PC-9 (cell line): ENCODE results near the gene DOCK3. TPM values are rescaled to one million over a fixed set of nuclear protein-coding genes. Genes with fewer than 3 reads are reported as not detected.

ENCODE experiments used
- BruUV-seq: library from RNA; stranded (reverse); fragments of 400-500 nt; replicated peaks from 2 replicates; lab custom pipeline; 2021; lab: Mats Ljungman, UMichigan
- CTCF ChIA-PET: fragments of 300-600 bp; sonication (Branson Sonifier 250); formaldehyde crosslinking; loops from one replicate; lab custom pipeline; 2022; ENCODE audit warnings: antibody characterized with exemption; lab: Charles Lee
- POLR2A ChIA-PET: fragments of 300-600 bp; sonication (Branson Sonifier 250); formaldehyde crosslinking; loops from one replicate; lab custom pipeline; 2022; ENCODE audit warnings: antibody characterized with exemption; ENCODE audit not compliant: unreplicated experiment; lab: Charles Lee
- DNase-seq, 2 experiments: peaks; one replicate each; pipeline versions ENCODE4 v3.0.0 to v3.0.0-alpha.2; 2015 to 2022; ENCODE audit warnings: mixed read lengths in 1 of 2
- H2AFZ ChIP-seq: fragments of 200-600 bp; sonication (generic); 2 replicates; pipeline ENCODE4 v1.8.1; 2017; ENCODE audit warnings: antibody characterized with exemption
- H3F3A ChIP-seq: fragments of 200-600 bp; sonication (generic); 2 replicates; pipeline ENCODE4 v1.8.1; 2017; ENCODE audit warnings: antibody characterized with exemption, mild to moderate bottlenecking, low read depth; ENCODE audit not compliant: insufficient read depth
- H3K27ac ChIP-seq: fragments of 200-600 bp; sonication (generic); 2 replicates; pipeline ENCODE4 v1.6.1; 2016; ENCODE audit warnings: mixed run types
- H3K27me3 ChIP-seq: fragments of 200-600 bp; sonication (generic); 2 replicates; pipeline ENCODE4 v1.6.1; 2016; ENCODE audit warnings: low read depth, mixed run types; ENCODE audit not compliant: insufficient read depth
- H3K36me3 ChIP-seq: fragments of 200-600 bp; sonication (generic); 2 replicates; pipeline ENCODE4 v1.6.1; 2016; ENCODE audit warnings: low read depth, mixed run types
- H3K4me1 ChIP-seq: fragments of 200-600 bp; sonication (generic); replicated peaks from 2 replicates; pipeline ENCODE4 v1.6.1; 2016; ENCODE audit warnings: mixed run types; ENCODE audit not compliant: insufficient read depth
- H3K4me2 ChIP-seq: fragments of 200-600 bp; sonication (generic); 2 replicates; pipeline ENCODE4 v1.6.1; 2017; ENCODE audit warnings: mixed run types
- H3K4me3 ChIP-seq: fragments of 200-600 bp; sonication (generic); 2 replicates; pipeline ENCODE4 v1.6.1; 2016; ENCODE audit warnings: mixed run types
- H3K79me2 ChIP-seq: fragments of 200-600 bp; sonication (generic); 2 replicates; pipeline ENCODE4 v1.6.1; 2017; ENCODE audit warnings: low read depth, mixed run types
- H3K9me2 ChIP-seq: fragments of 200-600 bp; sonication (generic); 2 replicates; pipeline ENCODE4 v1.8.1; 2017; ENCODE audit warnings: mild to moderate bottlenecking; ENCODE audit not compliant: insufficient read depth
- H3K9me3 ChIP-seq: fragments of 200-600 bp; sonication (generic); 2 replicates; pipeline ENCODE4 v1.8.1; 2016; ENCODE audit warnings: low read depth; ENCODE audit not compliant: insufficient read depth
- H4K20me1 ChIP-seq: fragments of 200-600 bp; sonication (generic); 2 replicates; pipeline ENCODE4 v1.8.1; 2017; ENCODE audit not compliant: insufficient read depth
- EZH2 ChIP-seq: fragments of 200-600 bp; sonication (generic); IDR thresholded peaks from 2 replicates; pipeline ENCODE4 v1.8.0; 2017; ENCODE audit warnings: antibody characterized with exemption, low read depth
- intact Hi-C: fragments of 100-400 bp; cut with micrococcal nuclease; formaldehyde crosslinking; loops from one replicate; pipeline ENCODE4 v1.10.0; 2022; ENCODE audit not compliant: unreplicated experiment
- total RNA-seq: library from RNA; stranded (reverse); gene quantifications from 2 replicates; pipeline ENCODE4 v1.2.3, GENCODE V29; 2021
- TF ChIP-seq, protein P1 (sequence below): fragments of 200-600 bp; sonication (generic); conservative IDR thresholded peaks from 2 replicates; pipeline ENCODE4 v1.6.1; 2017; ENCODE audit warnings: mixed run types, antibody characterized with exemption, mild to moderate bottlenecking, moderate library complexity

DOCK3 gene
- total RNA-seq, 1 experiment from 2014 or later, result 16.9 TPM

DNA sequence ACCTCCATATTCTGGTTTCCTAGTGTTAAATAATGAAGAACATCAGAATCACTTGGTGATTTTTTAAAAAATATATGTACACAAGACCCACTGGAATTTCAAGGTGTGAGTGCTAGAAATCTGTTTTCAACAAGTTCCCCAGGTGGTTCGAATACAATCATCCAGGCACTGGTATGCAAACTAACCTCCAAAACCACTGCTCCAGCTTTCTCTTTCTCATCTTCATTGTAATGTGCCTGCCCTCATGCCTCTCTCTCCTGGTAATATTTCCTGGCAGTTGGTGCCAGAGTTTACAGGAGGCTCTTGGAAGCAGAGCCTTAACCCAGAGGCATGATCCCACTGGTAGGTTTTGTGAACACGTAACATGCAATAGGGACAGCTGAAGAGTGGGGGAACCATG, 547.2 kb downstream of the DOCK3 start:
- no peak for DNase-seq
- intact Hi-C loops, result no loop called here
- no peaks in the 10 kb centered on the region for H3K79me2 ChIP-seq
- H3K27ac ChIP-seq, result no peak overlapping the region
- ChIA-PET CTCF (no interaction called here), POLR2A (no interaction called here)
- H3K4me3 ChIP-seq, result no peak overlapping the region
- no peaks in the 10 kb centered on the region for H3K9me2 ChIP-seq
- no peak overlapping the region for H3K4me2 ChIP-seq
- H3K9me3 ChIP-seq, result no peaks in the 10 kb centered on the region
- no peaks in the 10 kb centered on the region for H4K20me1 ChIP-seq
- H3K27me3 ChIP-seq, result no peaks in the 10 kb centered on the region
- H3K36me3 ChIP-seq, result no peaks in the 10 kb centered on the region
- no peaks in the 10 kb centered on the region for H3F3A ChIP-seq
- BruUV-seq, result no TSS peak
- no peak overlapping the region for H2AFZ ChIP-seq
- TF ChIP-seq, protein P1, sequence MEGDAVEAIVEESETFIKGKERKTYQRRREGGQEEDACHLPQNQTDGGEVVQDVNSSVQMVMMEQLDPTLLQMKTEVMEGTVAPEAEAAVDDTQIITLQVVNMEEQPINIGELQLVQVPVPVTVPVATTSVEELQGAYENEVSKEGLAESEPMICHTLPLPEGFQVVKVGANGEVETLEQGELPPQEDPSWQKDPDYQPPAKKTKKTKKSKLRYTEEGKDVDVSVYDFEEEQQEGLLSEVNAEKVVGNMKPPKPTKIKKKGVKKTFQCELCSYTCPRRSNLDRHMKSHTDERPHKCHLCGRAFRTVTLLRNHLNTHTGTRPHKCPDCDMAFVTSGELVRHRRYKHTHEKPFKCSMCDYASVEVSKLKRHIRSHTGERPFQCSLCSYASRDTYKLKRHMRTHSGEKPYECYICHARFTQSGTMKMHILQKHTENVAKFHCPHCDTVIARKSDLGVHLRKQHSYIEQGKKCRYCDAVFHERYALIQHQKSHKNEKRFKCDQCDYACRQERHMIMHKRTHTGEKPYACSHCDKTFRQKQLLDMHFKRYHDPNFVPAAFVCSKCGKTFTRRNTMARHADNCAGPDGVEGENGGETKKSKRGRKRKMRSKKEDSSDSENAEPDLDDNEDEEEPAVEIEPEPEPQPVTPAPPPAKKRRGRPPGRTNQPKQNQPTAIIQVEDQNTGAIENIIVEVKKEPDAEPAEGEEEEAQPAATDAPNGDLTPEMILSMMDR, result no peak
- TF ChIP-seq EZH2, result no peak
- no peaks in the 10 kb centered on the region for H3K4me1 ChIP-seq

DNA sequence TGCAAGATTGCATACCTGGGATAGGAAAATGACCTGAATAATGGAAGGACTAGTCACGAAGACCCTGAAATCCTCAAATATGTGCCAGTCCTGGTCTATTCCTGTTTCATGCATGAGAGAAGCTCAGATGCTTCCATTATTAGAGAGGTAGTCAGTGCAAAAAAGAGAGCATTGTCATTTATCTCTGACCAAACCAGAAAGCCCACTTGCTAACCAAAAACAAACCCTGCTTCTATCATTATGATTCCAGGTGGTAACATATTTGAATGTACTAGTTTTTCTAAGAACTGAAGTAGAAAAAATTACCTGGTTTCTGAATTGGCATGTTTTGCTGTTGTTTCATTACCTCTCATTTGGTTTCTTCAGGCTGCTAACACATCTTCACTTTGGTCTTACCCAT, 549.6 kb downstream of the DOCK3 start:
- no peak for DNase-seq
- BruUV-seq, result no TSS peak

DNA sequence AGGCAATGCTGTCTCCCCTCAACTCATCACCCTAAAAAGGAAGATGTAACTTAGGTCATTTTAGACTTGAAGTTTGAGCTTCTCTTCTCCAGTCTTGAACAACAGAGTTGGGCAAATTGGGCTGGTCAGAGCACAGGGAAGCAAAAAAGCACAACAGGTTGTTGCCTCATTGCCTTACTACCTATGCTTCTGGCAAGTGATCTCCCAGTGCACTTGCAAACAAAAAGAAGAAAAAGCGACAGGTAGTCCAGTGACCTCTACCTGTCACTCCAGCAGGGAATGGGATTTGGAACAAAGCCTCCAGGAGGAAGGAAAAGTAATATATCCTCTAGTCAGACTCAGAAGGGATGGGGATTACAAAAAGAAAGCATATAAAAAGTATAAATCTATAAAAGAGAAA, 550.1 kb downstream of the DOCK3 start:
- Histone ChIP-seq H3K4me1 (no peaks in the 10 kb centered on the region), H3K9me3 (no peaks in the 10 kb centered on the region), H3K36me3 (no peaks in the 10 kb centered on the region), H3F3A (no peaks in the 10 kb centered on the region), H3K27me3 (no peaks in the 10 kb centered on the region), H3K4me2 (no peak overlapping the region), H3K4me3 (no peak overlapping the region), H3K79me2 (no peaks in the 10 kb centered on the region), H4K20me1 (no peaks in the 10 kb centered on the region), H3K9me2 (no peaks in the 10 kb centered on the region), H3K27ac (no peak overlapping the region), H2AFZ (no peak overlapping the region)
- no peak for DNase-seq
- no peak for TF ChIP-seq EZH2
- TF ChIP-seq, protein P1, result no peak
- no TSS peak for BruUV-seq
- intact Hi-C loops, result no loop called here
- ChIA-PET POLR2A (no interaction called here), CTCF (no interaction called here)

More for the DNA sequence above, 549.6 kb downstream of the DOCK3 start:
- H2AFZ ChIP-seq, result no peak overlapping the region
- H3K27ac ChIP-seq, result no peak overlapping the region
- no peaks in the 10 kb centered on the region for H3K9me2 ChIP-seq
- H3K36me3 ChIP-seq, result no peaks in the 10 kb centered on the region
- TF ChIP-seq EZH2, result no peak
- TF ChIP-seq, protein P1, result no peak
- no peaks in the 10 kb centered on the region for H3F3A ChIP-seq
- intact Hi-C loops, result no loop called here
- H3K4me2 ChIP-seq, result no peak overlapping the region
- no peaks in the 10 kb centered on the region for H4K20me1 ChIP-seq
- H3K9me3 ChIP-seq, result no peaks in the 10 kb centered on the region
- no peak overlapping the region for H3K4me3 ChIP-seq
- POLR2A ChIA-PET, result no interaction called here
- H3K4me1 ChIP-seq, result no peaks in the 10 kb centered on the region
- no peaks in the 10 kb centered on the region for H3K27me3 ChIP-seq
- H3K79me2 ChIP-seq, result no peaks in the 10 kb centered on the region
- CTCF ChIA-PET, result no interaction called here
